ENCODE results near the gene MAD1L1.
"Not testable (repeated sequence)": the region's sequence is repeated elsewhere in the genome, so short reads cannot be mapped to it uniquely, and the experiment has no call there.

Gene MAD1L1

GRCh38 chr7:2044883-2045471 is 187.8 kb downstream of the MAD1L1 start:
- no peak for DNase-seq (ENCODE audit: low spot score)

- DNase-seq (ENCODE audit: low spot score): no peak
These were observed 188.3 kb downstream of the MAD1L1 start for GRCh38 chr7:2044311-2044882.

GRCh38 chr7:2043316-2044039 is 189.3 kb downstream of the MAD1L1 start:
- no peak for DNase-seq (ENCODE audit: low spot score)

GRCh38 chr7:2042650-2043049 is 190.1 kb downstream of the MAD1L1 start:
- DNase-seq (ENCODE audit: low spot score): no peak

GRCh38 chr7:2041496-2042367 is 191.0 kb downstream of the MAD1L1 start:
- DNase-seq (ENCODE audit: low spot score): no peak

GRCh38 chr7:2040893-2041270 is 191.9 kb downstream of the MAD1L1 start:
- no peak for DNase-seq (ENCODE audit: low spot score)

- DNase-seq (ENCODE audit: low spot score): no peak
These were observed 192.4 kb downstream of the MAD1L1 start for GRCh38 chr7:2040201-2040892.

GRCh38 chr7:2038931-2039728 is 193.6 kb downstream of the MAD1L1 start:
- DNase-seq (ENCODE audit: low spot score): no peak

- no peak for DNase-seq (ENCODE audit: low spot score)
These were observed 194.8 kb downstream of the MAD1L1 start for GRCh38 chr7:2037808-2038522.

- DNase-seq (ENCODE audit: low spot score): no peak
These were observed 195.4 kb downstream of the MAD1L1 start for GRCh38 chr7:2037301-2037807.

- DNase-seq (ENCODE audit: low spot score): no peak
These were observed 196.0 kb downstream of the MAD1L1 start for GRCh38 chr7:2036786-2037185.

GRCh38 chr7:2036201-2036600 is 196.5 kb downstream of the MAD1L1 start:
- not testable (repeated sequence) for DNase-seq (ENCODE audit: low spot score)

- no peak for DNase-seq (ENCODE audit: low spot score)
These were observed 198.2 kb downstream of the MAD1L1 start for GRCh38 chr7:2034291-2035201.

- no peak for DNase-seq (ENCODE audit: low spot score)
These were observed 199.1 kb downstream of the MAD1L1 start for GRCh38 chr7:2033586-2034135.

- no peak for DNase-seq (ENCODE audit: low spot score)
These were observed 199.8 kb downstream of the MAD1L1 start for GRCh38 chr7:2032876-2033407.

GRCh38 chr7:2032030-2032875 is 200.5 kb downstream of the MAD1L1 start:
- no peak for DNase-seq (ENCODE audit: low spot score)

- no peak for DNase-seq (ENCODE audit: low spot score)
These were observed 201.3 kb downstream of the MAD1L1 start for GRCh38 chr7:2031451-2031845.

Measured in iPS-NIHi11 (cell line).